NOMO-1 treated with dmso at 0.1 percent for 144 hours (cell line): ENCODE measurements around the gene EGFR.

Source experiments
- DNase-seq: peaks from one replicate; lab custom pipeline; 2025; ENCODE audit not compliant: unreplicated experiment; lab: John Stamatoyannopoulos, UW

Gene EGFR

GRCh38 chr7:55006499-55006898 is 12.3 kb upstream of the EGFR start:
- DNase-seq = no peak

GRCh38 chr7:55013851-55014250 is 5.0 kb upstream of the EGFR start:
- DNase-seq = no peak

- DNase-seq = no peak
These were observed 2.6 kb upstream of the EGFR start for GRCh38 chr7:55016061-55016745.

GRCh38 chr7:55016746-55017090 is 2.1 kb upstream of the EGFR start:
- no peak for DNase-seq

GRCh38 chr7:55017841-55018240 is 976 bp upstream of the EGFR start:
- DNase-seq = no peak

GRCh38 chr7:55019191-55019690 is 424 bp downstream of the EGFR start:
- no peak for DNase-seq

GRCh38 chr7:55019691-55020465 is 1.1 kb downstream of the EGFR start:
- DNase-seq = no peak

- no peak for DNase-seq
These were observed 1.7 kb downstream of the EGFR start for GRCh38 chr7:55020466-55020871.

- DNase-seq = no peak
These were observed 2.2 kb downstream of the EGFR start for GRCh38 chr7:55021053-55021452.

- DNase-seq = no peak
These were observed 3.5 kb downstream of the EGFR start for GRCh38 chr7:55022002-55022985.

- DNase-seq = no peak
These were observed 5.2 kb downstream of the EGFR start for GRCh38 chr7:55023841-55024505.

GRCh38 chr7:55024776-55025175 is 6.0 kb downstream of the EGFR start:
- DNase-seq = no peak

- no peak for DNase-seq
These were observed 7.4 kb downstream of the EGFR start for GRCh38 chr7:55026086-55026790.

GRCh38 chr7:55026867-55027490 is 8.2 kb downstream of the EGFR start:
- DNase-seq = no peak

- no peak for DNase-seq
These were observed 9.2 kb downstream of the EGFR start for GRCh38 chr7:55028011-55028410.

GRCh38 chr7:55030314-55030713 is 11.5 kb downstream of the EGFR start:
- no peak for DNase-seq

GRCh38 chr7:55031075-55031474 is 12.3 kb downstream of the EGFR start:
- no peak for DNase-seq

GRCh38 chr7:55032069-55032699 is 13.4 kb downstream of the EGFR start:
- no peak for DNase-seq

- no peak for DNase-seq
These were observed 14.5 kb downstream of the EGFR start for GRCh38 chr7:55033236-55033846.
